MM.1S (cell line): ENCODE measurements around the gene TGFB2.

ENCODE experiments used
- CTCF ChIP-seq: fragments of 300-600 bp; sonication (generic); IDR thresholded peaks from 2 replicates; pipeline ENCODE4 v1.5.1; 2016; ENCODE audit warnings: antibody characterized with exemption, low read length, mixed read lengths
- EZH2 ChIP-seq: fragments of 300-600 bp; sonication (generic); optimal IDR thresholded peaks from 2 replicates; pipeline ENCODE3; 2017; ENCODE audit warnings: low read depth, mild to moderate bottlenecking, antibody characterized with exemption, low read length, mixed read lengths

- no peak for TF ChIP-seq CTCF
- TF ChIP-seq EZH2, result no peak
Measured at GRCh38 chr1:218380125-218380977, 35.2 kb downstream of the TGFB2 start.
